ENCODE measurements around the gene SHKBP1.

DNA sequence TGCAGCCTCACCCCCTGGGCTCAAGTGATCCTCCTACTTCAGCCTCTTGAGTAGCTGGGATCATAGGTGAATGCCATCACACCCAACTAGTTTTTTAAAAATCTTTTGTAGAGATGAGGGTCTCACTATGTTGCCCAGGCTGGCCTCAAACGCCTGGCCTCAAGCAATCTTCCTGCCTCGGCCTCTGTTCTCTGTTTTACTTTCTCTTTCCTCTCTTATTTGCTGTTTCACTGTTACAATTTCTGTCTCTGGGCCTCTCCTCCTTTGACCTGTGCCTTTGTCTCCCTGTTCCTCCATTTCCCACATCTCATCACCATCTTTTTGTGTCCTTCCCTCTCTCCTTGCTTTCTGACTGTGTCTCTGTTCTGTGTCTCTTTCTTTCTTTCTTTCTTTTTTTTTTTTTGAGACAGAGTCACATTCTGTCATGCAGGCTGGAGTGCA is 9.3 kb downstream of the SHKBP1 start:
- TF ChIP-seq POU6F1 (CRISPR knock-in tag; IDR thresholded peaks at IDR 0.05; ENCODE audit: borderline replicate concordance, low read depth) (no peak), PPARA (CRISPR knock-in tag; IDR thresholded peaks at IDR 0.05; ENCODE audit: borderline replicate concordance) (no peak)

All from SK-N-SH treated with all-trans-retinoic acid at 6 μM for 48 hours (cell line).